ENCODE measurements around the gene DLGAP5.

The DLGAP5 gene

GRCh38 chr14:55126034-55126433 lies 65.4 kb downstream of the DLGAP5 start:
- Mint-ChIP-seq H3K27me3 (peaks cover 40% of the 10 kb centered on the region), H3K9me3 (no peaks in the 10 kb centered on the region), H3K4me1 (peaks cover 24% of the 10 kb centered on the region), H3K4me3 (no peak overlapping the region), H3K27ac (no peak overlapping the region)
- ATAC-seq (no peak), DNase-seq (no peak)

- no peak overlapping the region for H3K4me3 Mint-ChIP-seq
- no peak overlapping the region for H3K27ac Mint-ChIP-seq
- peaks cover 24% of the 10 kb centered on the region for H3K4me1 Mint-ChIP-seq
- ATAC-seq (peak; percentile 33), DNase-seq (no peak)
- no peaks in the 10 kb centered on the region for H3K9me3 Mint-ChIP-seq
- H3K27me3 Mint-ChIP-seq: peaks cover 37% of the 10 kb centered on the region
Observed at GRCh38 chr14:55125403-55125802, 66.0 kb downstream of the DLGAP5 start.

DNA sequence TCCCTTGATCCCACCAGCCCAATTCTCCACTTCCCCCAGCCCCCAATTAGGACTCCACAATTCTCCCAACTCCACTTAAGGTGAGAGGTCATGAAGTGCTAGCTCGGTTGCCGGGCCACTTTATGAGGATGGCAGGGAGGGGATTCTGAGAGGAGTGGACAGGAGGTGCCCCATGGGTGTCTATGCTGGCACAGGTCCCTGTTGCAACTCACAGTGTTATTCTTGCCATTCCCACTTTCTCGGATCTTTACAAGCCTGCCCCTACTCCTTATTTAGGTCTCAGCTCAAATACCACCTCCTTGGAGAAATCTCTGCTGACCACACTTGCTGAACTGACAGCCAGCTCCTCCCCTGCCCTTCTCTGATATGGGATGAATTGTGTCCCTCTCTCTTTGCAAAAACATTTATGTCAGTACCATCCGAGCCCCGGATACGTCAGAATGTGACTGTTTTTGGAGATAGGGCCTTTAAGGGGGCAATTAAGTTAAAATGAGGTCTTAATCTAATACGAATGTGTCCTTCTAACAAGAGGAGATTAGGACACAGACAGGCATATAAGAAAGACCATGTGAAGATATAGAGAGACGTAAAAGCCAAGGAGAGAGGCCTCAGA lies 66.5 kb downstream of the DLGAP5 start:
- ATAC-seq: no peak
- Mint-ChIP-seq H3K9me3 (no peaks in the 10 kb centered on the region), H3K27me3 (peaks cover 36% of the 10 kb centered on the region), H3K4me1 (peaks cover 20% of the 10 kb centered on the region), H3K4me3 (no peak overlapping the region), H3K27ac (no peak overlapping the region)
- DNase-seq: no peak

- no peak for DNase-seq
- Mint-ChIP-seq H3K27ac (no peak overlapping the region), H3K4me3 (no peak overlapping the region)
Observed at GRCh38 chr14:55123852-55124639, 67.3 kb downstream of the DLGAP5 start.

DNA sequence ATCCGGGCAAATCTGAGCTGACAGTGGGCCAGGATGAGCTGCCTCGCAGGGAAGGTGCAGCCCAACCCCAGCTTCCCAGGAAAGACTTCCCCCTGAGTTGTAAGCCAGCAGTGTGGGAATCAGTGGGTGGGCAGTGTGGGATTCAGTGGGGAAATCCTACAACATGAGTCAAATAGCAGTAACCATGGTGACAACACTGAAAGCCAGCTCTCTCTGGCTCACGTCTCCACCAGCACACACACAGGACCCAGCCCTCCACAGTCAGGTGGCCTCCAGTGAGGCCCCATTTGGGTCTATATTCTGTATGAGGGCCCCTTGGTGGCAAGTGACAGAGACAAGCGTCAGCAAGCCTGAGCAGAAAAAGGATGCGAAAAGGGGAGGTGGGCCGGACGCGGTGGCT lies 68.3 kb downstream of the DLGAP5 start:
- H3K4me3 Mint-ChIP-seq: no peak overlapping the region
- no peak overlapping the region for H3K27ac Mint-ChIP-seq
- H3K4me1 Mint-ChIP-seq: peaks cover 16% of the 10 kb centered on the region
- DNase-seq (no peak), ATAC-seq (no peak)
- no peaks in the 10 kb centered on the region for H3K9me3 Mint-ChIP-seq
- peaks cover 26% of the 10 kb centered on the region for H3K27me3 Mint-ChIP-seq

More at GRCh38 chr14:55123852-55124639, 67.3 kb downstream of the DLGAP5 start:
- Mint-ChIP-seq H3K4me1 (peaks cover 16% of the 10 kb centered on the region), H3K9me3 (no peaks in the 10 kb centered on the region), H3K27me3 (peaks cover 33% of the 10 kb centered on the region)
- no peak for ATAC-seq

DNA sequence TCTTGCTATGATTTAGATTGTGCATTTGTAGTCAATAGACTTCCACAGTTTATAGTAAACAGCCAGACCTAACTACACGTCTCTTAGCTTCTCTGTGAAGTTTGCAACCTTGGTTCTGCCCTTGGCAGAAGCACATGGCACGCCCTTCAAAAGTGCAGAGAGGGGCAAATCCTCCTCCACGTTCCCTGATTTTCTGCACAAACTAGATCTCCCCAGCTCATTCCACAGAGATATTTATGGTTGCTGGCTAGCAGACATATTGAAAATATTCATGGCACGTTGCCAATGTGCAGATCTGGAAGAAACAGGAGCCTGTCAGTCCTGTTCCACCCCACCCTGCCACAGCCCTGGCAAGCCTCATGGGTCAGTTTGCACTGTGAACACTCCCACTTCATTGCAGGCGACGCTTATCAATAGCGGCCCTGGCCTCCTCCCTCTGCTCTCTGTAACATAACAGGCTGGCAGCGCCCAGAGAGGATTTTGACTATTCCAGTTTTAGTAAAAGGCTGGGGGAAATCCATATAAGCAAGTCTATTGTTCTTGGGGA lies 68.9 kb downstream of the DLGAP5 start:
- Mint-ChIP-seq H3K4me3 (no peak overlapping the region), H3K4me1 (peaks cover 16% of the 10 kb centered on the region), H3K9me3 (no peaks in the 10 kb centered on the region), H3K27ac (no peak overlapping the region), H3K27me3 (peaks cover 23% of the 10 kb centered on the region)
- no peak for ATAC-seq
- DNase-seq: no peak

DNA sequence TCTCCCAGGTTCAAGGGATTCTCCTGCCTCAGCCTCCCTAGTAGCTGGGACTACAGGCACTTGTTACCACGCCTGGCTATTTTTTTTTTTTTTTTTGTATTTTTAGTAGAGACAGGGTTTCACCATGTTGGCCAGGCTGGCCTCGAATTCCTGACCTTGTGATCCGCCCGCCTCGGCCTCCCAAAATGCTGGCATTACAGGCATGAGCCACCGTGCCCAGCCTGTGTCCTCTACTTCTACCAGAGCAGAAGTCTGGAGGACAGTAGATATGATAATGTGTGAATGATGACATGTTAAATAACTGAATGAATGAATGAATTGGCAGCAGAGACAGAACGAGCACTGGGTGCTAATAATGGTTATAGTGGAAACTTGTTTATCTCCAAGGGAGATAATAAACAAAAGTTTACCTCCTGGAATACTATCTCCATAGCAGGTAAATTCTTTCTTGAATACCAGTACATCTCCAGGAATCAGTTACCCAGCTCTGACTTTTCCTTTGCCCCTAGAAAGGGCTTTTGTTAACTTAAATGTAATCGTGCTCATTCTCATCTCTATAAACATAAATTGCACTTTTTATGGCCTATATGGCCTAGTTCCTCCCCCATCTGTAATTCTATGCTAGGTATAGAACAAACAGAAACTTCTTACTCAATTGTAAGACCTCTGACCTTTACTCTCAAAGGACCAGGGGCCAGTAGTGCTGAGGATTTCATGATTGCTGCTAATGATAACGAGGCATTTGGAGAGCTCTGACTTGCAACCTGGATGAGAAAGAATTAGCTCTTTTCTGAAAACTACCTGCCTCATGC lies 69.6 kb downstream of the DLGAP5 start:
- no peak overlapping the region for H3K4me3 Mint-ChIP-seq
- DNase-seq (no peak), ATAC-seq (no peak)
- H3K4me1 Mint-ChIP-seq: peaks cover 16% of the 10 kb centered on the region
- H3K9me3 Mint-ChIP-seq: no peaks in the 10 kb centered on the region
- peaks cover 16% of the 10 kb centered on the region for H3K27me3 Mint-ChIP-seq
- no peak overlapping the region for H3K27ac Mint-ChIP-seq

- H3K4me3 Mint-ChIP-seq: no peak overlapping the region
- peaks cover 8% of the 10 kb centered on the region for H3K27me3 Mint-ChIP-seq
- ATAC-seq (no peak), DNase-seq (no peak)
- no peak overlapping the region for H3K27ac Mint-ChIP-seq
- no peaks in the 10 kb centered on the region for H3K9me3 Mint-ChIP-seq
- H3K4me1 Mint-ChIP-seq: peaks cover 16% of the 10 kb centered on the region
Observed at GRCh38 chr14:55120571-55121495, 70.6 kb downstream of the DLGAP5 start.

DNA sequence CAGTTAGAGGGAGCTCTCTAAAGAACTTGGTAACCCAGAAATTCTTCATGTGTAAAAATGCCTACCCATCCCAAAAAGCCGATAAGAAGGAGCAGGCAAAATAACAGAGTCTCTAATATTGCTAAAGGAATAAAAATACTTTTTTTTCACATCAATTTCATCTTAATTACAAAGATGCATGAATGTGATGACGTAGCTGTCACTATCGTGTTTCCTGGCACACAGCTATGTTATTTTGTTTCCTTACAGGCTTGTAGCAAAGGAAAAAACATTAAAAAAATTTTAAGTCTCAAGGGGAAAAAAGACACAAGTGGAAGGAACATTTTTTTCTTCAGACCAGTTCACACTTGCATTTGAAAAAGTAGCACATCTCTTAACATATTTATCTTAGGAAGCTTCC lies 72.6 kb downstream of the DLGAP5 start:
- DNase-seq (no peak), ATAC-seq (no peak)
- H3K27ac Mint-ChIP-seq: no peak overlapping the region
- H3K9me3 Mint-ChIP-seq: no peaks in the 10 kb centered on the region
- H3K27me3 Mint-ChIP-seq: peaks cover 17% of the 10 kb centered on the region
- no peak overlapping the region for H3K4me3 Mint-ChIP-seq
- peaks cover 7% of the 10 kb centered on the region for H3K4me1 Mint-ChIP-seq

DNA sequence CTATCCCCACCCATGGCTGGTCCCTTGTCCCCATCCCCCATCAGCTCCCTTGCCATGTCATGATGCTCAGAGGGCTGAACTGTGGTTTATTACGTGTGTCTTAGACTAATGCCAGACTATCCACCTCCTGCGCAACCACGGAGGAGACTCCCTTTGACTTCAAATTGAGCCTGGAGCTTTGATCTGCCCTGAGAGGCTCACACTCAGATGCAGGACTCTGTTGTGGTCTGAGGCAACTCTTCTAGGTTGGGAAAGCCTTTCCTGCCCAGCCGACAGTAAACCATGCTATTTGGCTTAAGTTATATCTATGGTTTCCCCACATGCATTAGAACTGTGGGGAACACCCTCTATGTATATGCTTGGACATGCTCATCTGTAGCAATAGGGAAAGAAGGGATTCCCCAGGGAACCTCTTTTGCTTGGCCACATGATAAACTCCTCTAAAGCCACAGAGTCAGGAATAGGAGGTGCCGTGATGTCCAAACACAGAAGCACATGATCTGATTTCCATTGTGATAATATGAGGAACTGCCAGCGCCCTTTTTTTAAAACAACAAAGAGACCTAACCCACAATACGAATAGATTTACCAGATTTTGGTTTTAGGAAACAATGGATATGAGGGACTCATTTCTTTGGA lies 73.5 kb downstream of the DLGAP5 start:
- ATAC-seq: no peak
- Mint-ChIP-seq H3K4me1 (peaks cover 4% of the 10 kb centered on the region), H3K27ac (no peak overlapping the region), H3K9me3 (no peaks in the 10 kb centered on the region), H3K27me3 (peaks cover 17% of the 10 kb centered on the region), H3K4me3 (no peak overlapping the region)
- DNase-seq: no peak

- Mint-ChIP-seq H3K9me3 (no peaks in the 10 kb centered on the region), H3K4me1 (no peaks in the 10 kb centered on the region), H3K4me3 (no peak overlapping the region), H3K27me3 (peaks cover 17% of the 10 kb centered on the region), H3K27ac (no peak overlapping the region)
- DNase-seq (no peak), ATAC-seq (no peak)
Observed at GRCh38 chr14:55116246-55117030, 74.9 kb downstream of the DLGAP5 start.

- Mint-ChIP-seq H3K27ac (no peak overlapping the region), H3K27me3 (peaks cover 17% of the 10 kb centered on the region), H3K4me3 (no peak overlapping the region), H3K4me1 (no peaks in the 10 kb centered on the region), H3K9me3 (no peaks in the 10 kb centered on the region)
- DNase-seq: no peak
- no peak for ATAC-seq
Observed at GRCh38 chr14:55115861-55116245, 75.5 kb downstream of the DLGAP5 start.

- ATAC-seq: no peak
- peaks cover 15% of the 10 kb centered on the region for H3K27me3 Mint-ChIP-seq
- H3K4me1 Mint-ChIP-seq: no peaks in the 10 kb centered on the region
- H3K9me3 Mint-ChIP-seq: no peaks in the 10 kb centered on the region
- no peak overlapping the region for H3K4me3 Mint-ChIP-seq
- no peak for DNase-seq
- peak overlapping the region in 1 of 2 donors; percentile 31 for H3K27ac Mint-ChIP-seq
Observed at GRCh38 chr14:55115460-55115859, 75.9 kb downstream of the DLGAP5 start.

DNA sequence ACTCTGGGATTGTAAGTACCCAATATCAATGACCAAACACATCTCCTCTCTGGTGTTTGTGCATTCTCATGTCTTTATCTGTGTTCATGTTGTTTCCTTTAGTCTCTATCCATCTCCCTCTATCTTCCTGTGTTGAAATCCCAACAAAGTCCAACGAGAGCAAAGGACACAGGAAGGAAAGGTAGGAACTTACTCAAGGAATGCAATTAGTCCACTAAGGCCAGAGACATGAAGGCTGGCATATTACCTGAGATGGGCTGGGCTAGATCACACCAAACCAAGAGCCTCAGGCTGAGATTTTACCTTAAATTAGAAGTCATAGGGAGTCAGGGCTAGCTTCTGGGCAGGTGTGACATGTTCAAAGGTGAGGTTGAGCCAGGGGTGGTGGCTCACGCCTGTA lies 76.7 kb downstream of the DLGAP5 start:
- no peak overlapping the region for H3K27ac Mint-ChIP-seq
- no peak for DNase-seq
- ATAC-seq: no peak

More for the DNA sequence above, 76.7 kb downstream of the DLGAP5 start:
- no peak overlapping the region for H3K4me3 Mint-ChIP-seq
- H3K9me3 Mint-ChIP-seq: no peaks in the 10 kb centered on the region
- H3K27me3 Mint-ChIP-seq: peaks cover 9% of the 10 kb centered on the region
- no peaks in the 10 kb centered on the region for H3K4me1 Mint-ChIP-seq
